Fibroblast of skin of left biceps (primary cell): Measurements from ENCODE around the gene HSD17B7.

ENCODE experiments used
- DNase-seq, 2 experiments: peaks; one replicate each; pipeline ENCODE4 v3.0.0-alpha.2; 2013; ENCODE audit warnings: low read depth in 2 of 2

HSD17B7 gene

GRCh38 chr1:162856260-162856659 lies 65.8 kb downstream of the HSD17B7 start:
- DNase-seq = peak; percentile 58 to 63

GRCh38 chr1:162857850-162858249 lies 67.3 kb downstream of the HSD17B7 start:
- no peak for DNase-seq

DNA sequence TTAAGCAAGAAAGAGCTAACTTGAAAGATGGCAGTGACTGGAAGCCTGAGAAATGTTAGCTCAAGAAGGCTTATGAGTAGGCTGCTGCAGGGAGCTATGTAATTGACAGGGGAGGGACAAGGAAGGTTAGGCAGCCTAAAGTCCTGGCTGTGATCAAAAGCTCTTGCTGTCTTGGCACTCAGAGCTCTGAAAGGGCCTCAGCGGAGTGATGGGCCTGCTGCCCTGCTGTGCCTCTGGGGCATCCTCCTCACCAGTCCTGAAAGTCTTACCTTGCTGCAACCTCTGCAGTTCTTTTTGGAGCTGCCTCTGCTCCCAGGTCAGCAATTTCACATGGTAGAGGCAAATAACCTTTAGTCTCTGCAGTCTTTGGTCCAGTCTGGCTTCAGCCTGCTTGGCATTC lies 68.7 kb downstream of the HSD17B7 start:
- no peak for DNase-seq

DNA sequence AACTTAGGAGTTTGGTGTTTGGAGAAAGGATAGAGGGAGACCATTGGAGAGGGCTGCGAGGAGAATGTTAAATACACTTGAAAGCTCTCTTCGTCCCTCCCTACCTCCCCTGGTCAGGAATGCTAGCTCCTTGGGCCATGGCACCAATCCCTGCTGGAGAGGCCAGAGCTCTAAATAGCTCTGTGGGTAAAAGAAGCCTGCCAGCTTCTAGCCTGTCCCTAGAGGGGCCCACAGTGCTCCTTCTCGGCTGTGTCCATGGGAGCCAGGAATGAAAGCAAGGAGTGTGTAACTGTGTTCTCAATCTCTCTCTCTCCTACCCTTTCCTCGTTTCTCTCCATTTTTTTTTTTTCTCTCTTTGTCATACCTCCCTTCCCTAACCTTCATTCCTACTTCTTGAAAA lies 70.6 kb downstream of the HSD17B7 start, which contains the start of gene CCDC190:
TSS of gene CCDC190 (minus strand) at position 75 of the 400 bp plus-strand sequence. CDS start 1,529 bp downstream, outside the sequence.
- DNase-seq = no peak

DNA sequence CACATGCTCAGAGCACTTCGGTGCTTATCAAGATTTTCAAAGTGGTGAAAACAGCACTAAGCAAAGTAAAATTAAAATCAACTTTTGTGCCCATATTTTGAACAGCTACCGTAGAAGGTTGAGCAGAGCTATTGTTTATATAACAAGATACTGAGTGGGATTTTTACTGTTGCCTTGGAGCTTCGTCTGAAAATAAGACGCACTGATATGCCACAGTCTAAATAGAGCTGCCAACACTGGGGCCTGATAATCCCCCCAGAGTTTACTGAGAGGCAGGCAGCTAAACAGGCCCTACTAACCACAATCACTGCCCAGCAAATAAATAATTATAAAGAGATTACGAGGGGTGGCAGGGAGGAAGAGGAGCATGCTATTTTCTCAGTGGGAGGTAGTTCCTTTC lies 71.1 kb downstream of the HSD17B7 start:
- DNase-seq = no peak
